ENCODE measurements around the gene MMEL1.
"Not testable (repeated sequence)": the region's sequence is repeated elsewhere in the genome, so short reads cannot be mapped to it uniquely, and the experiment has no call there.

DNA sequence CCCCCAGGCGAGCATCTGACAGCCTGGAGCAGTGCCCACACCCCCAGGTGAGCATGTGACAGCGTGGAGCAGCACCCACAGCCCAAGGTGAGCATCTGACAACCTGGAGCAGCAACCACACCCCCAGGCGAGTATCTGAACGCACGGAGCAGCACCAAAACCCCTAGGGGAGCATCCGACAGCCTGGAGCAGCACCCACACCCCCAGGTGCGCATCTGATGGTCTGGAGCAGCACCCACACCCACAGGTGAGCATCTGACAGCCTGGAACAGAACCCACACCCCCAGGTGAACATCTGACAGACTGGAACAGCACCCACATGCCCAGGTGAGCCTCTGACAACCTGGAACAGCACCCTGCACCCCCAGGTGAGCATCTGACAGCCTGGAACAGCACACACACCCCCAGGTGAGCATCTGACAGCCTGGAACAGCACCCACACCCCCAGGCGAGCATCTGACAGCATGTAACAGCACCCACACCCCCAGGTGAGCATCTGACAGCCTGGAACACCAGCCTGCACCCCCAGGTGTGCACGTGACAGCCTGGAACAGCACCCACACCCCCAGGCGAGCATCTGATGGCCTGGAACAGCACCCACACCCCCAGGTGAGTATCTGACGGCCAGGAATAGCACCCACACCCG, 20.2 kb upstream of the MMEL1 start:
- TF ChIP-seq, protein P1, sequence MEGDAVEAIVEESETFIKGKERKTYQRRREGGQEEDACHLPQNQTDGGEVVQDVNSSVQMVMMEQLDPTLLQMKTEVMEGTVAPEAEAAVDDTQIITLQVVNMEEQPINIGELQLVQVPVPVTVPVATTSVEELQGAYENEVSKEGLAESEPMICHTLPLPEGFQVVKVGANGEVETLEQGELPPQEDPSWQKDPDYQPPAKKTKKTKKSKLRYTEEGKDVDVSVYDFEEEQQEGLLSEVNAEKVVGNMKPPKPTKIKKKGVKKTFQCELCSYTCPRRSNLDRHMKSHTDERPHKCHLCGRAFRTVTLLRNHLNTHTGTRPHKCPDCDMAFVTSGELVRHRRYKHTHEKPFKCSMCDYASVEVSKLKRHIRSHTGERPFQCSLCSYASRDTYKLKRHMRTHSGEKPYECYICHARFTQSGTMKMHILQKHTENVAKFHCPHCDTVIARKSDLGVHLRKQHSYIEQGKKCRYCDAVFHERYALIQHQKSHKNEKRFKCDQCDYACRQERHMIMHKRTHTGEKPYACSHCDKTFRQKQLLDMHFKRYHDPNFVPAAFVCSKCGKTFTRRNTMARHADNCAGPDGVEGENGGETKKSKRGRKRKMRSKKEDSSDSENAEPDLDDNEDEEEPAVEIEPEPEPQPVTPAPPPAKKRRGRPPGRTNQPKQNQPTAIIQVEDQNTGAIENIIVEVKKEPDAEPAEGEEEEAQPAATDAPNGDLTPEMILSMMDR (IDR thresholded peaks at IDR 0.05) = not testable (repeated sequence)
- TF ChIP-seq POLR2A (IDR thresholded peaks at IDR 0.05) = not testable (repeated sequence)

All from body of pancreas (tissue), 4 donors.